HT-29 (cell line): ENCODE data around the gene CST4. TPM values are rescaled to one million over a fixed set of nuclear protein-coding genes. Genes with fewer than 3 reads are reported as not detected.
A peak's percentile ranks its signal among the peaks of the same experiment; 100 is the strongest.
"Not testable (repeated sequence)": the region's sequence is repeated elsewhere in the genome, so short reads cannot be mapped to it uniquely, and the experiment has no call there.

ENCODE experiments used
- DNase-seq: peaks from one replicate; pipeline ENCODE4 v3.0.0-alpha.2; 2015; ENCODE audit warnings: low spot score
- total RNA-seq: library from RNA; depleted of rRNA; stranded (reverse); fragments of >200 nt; shearing (Covaris generic); gene quantifications from 2 replicates; pipeline ENCODE4 v1.2.3, GENCODE V29; 2014; rRNA removed

Gene CST4, protein sequence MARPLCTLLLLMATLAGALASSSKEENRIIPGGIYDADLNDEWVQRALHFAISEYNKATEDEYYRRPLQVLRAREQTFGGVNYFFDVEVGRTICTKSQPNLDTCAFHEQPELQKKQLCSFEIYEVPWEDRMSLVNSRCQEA
- 0.25 TPM in 1 of 2 replicates, not detected in the other for total RNA-seq

DNA sequence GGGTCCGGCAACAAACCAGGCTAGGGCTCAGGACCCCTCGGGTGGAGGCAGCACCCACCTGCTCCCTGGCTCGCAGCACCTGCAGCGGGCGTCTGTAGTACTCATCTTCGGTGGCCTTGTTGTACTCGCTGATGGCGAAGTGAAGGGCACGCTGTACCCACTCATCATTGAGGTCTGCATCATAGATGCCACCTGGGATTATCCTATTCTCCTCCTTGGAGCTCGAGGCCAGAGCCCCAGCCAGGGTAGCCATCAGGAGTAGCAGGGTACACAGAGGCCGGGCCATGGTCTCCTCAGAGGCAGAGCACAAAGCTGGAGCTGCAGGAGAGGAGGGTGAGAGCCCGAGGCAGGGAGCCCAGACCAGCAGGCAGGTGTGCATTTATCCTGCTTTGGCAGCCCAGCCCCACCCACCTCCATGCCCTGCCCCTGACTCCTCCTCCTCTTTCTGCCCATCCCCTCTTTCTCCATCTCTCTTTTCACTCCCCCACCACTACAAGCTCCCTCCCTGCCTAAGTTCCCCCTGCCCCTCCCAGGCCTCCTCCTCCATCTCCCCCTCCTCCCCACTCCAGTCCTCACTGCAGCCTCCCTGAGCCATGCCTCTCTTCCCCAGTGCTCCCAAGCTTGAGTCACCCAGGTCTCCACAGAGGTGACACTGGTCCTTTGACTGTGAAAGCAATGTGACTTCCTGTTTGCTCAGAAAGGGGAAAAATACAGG, at the start of gene CST4:
Gene CST4, minus strand, starts transcription at position 355 of the 715 bp plus-strand sequence. Its CDS starts 69 bp downstream, at position 286.
- DNase-seq: not testable (repeated sequence)

DNA sequence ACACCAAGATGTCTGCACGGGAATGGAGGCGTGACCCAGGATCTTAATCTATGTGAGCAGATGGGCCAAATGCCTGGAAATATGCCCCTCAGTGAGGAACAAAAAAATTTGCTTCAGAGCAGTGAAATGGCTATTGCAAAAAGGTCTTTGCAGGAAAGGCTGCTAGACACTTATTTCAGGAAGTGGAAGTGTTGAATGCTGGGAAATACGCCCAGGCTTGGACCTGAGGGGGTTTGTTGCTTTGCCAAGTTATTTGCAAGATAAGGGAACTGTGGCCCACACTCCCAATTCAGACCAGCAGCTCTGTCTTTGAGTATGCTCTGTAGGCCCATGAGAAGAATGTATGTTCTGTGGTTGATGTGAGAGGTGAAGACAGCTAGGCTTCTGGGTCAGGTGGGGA, 46.6 kb upstream of the CST4 start:
- not testable (repeated sequence) for DNase-seq

DNA sequence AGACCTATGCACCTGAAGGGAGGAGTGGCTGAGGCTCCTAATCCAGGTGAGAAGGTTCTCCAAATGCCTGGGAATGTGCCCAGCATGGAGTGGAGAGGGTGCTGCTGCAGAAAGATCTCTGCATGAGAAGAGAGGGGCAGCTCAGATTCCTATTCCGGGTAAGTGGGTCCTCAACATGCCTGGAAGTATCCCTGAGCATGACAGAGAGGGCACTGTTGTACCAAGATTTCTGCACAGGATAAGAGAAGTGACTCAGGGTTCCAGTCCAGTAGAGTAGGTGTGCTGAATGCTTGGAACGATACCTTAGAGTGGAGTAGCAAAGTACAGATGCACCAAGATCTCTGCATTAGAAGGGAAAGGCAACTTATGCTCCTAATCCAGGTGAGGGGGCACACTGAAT, 46.1 kb upstream of the CST4 start:
- not testable (repeated sequence) for DNase-seq

DNA sequence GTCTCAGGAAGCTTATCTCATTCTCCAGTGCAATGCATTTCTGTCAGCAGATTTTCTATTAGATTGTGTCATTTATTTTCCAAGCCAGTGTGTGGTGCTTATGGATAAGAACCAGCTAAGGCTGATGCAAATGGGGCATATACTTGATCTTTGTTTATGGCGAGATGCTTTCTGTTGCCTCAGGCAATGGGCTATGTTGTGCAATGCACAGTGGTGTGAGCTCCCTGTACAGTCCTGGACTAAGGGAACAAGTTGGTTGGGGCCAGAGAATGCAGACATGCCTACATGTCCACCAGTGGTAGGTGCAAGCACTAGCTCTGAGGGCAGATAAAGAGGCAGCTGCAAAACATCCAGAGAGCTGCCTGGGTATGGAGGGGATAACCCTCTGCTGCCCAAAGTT, 45.6 kb upstream of the CST4 start:
- DNase-seq: not testable (repeated sequence)

DNA sequence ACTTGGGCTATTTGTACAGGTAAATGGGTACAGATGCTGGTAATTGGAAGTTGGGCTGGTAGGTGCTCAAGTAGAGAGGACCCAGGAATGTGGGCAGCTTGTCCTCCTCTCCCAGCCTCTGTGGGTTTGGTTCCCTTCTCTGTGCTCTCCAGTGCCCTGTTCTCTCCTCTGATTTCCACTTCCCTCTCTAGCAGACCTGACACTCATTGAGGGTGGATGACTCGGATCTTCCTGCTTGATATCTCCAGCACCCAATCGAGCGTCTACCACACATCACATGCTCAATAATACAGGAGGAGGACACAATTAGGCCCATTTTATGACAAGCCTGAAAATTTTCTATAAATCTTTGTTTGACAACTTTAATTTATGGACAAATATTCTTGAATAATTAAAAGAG, 38.2 kb upstream of the CST4 start:
- no peak for DNase-seq

DNA sequence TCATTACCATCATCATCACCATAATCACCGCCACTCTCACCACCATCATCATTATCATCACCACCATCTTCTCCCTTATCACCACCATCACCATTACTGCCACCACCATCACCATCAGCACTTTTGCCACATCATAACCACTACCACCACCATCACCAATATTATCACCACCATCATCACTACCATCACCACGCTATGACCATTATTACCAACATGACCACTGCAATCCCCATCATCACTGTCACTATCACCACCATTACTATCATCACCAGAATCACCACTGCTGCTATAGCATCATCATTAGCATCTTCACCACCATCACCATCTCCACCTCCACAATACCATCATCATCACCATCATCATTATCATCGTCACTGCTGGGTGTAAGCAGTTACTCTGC, 36.3 kb upstream of the CST4 start:
- DNase-seq: no peak

DNA sequence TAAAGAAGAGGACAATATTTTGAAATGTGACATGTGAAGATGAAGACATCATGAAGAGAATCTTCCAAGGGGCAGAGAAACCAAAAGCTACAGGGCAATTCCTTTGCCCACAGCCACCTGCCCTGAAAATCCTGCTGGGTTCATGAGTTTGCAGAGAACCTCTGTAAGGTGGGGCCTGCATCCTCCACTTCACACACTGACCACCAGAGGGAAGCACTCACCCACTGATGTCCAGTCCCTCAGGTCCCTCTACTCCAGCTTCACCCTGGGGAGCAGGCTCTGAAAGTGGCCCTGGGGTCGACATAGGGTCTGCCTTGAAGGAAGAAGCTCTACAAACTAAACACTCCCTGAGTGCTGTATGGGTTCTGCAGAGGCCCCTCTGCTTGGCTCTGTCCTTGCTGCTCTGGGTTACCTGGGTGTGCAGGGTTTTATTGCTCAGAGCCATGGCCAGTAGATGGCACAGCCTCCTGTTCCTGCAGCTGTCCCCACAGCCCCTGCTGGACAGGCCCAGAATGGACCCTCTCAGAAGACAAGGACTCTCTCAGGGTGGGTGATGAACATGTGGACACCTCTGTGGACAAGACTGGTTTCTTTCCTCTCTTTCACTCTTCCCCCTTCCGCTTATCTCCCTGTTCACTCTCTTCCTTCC, 34.9 kb upstream of the CST4 start:
- peak; percentile 50 for DNase-seq

DNA sequence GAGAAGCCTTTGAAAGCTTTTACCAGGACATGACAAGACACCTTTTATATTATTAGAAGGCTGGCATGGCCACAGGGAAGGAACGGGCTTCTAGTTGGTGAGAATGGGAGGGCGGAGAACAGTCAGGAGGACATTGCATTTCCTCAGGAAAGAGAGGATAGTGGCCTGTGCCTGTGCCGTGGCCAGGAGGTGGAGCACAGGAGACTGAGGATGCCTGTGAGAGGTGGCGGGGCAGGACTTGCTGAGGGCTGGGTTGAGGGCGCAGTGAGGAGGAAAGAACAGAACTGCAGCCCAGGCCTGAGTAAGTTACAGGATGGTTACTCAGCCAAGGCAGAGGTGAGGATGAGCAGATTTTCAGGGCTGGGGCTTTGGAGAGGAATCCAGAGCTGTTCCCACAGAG, 34.0 kb upstream of the CST4 start:
- DNase-seq: not testable (repeated sequence)

DNA sequence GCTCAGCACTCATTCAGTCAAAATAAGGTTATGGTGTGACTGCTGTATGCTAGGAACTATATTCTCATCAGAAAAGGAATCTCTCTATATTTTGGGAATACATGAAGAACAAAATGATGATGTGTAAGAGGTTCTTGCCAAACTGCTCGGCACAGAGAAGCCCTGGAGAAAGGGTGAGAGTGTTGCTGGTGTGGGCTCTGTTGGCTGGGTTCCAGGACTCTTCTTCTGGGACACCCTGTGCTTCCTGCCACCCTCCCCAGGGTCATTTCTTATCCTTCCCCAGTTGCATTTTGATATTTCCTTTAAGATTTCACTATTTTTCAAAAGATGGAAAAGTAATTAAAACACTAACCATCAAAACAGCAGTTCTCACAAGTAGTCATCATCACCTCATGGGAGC, 33.1 kb upstream of the CST4 start:
- no peak for DNase-seq

DNA sequence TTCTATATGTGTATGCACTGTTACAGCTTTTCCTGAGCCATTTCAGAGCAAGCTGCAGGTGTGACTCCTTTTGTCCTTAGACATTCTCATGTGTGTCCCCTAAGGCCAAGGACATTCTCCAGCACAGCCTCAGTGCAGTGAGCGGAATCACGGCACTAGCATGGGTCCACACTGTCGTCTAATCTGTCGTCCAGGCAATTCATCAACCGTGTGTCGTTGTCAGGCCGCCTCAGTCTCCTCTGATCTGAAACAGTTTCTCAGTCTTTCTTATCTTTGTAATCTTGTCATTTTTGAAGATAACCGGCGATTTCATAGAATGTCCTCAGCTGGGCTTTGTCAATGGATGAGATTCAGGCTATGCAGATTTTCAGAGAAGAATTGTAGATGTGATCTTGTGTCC, 30.5 kb upstream of the CST4 start:
- DNase-seq: not testable (repeated sequence)

DNA sequence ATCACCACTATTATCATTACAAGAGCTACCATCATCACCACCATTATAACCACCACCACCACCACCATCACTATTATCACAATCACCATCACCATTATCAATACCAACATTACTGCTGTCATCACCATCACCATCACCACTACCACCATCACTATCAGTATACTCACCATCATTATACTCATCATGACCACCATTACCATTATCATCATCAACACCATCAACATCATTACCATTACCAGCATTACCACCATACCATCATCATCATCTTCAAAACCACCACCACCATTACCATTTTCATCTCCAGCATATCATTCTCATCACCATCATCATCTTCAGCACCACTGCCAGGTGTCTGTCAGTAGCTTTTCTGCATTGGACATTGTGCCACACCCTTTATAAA, 22.9 kb upstream of the CST4 start:
- not testable (repeated sequence) for DNase-seq

DNA sequence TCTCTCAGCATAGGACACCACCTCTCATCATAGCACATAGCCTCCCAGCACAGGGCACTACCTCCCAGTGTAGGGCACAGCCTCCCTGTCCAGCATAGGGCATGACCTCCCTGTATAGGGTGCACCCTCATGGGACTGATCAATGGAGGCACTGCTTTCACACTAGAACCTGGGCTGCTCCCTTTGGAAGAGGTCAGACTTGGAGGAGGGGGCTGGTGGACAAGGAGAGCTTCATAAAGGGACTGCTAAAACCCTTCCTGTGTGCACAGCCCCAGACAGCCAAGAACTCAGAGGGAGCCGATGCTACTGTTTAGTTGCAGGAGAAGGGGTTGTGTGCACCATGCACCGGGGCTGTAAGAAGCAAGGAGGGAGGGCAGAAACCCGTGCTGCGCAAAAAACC, 21.9 kb upstream of the CST4 start:
- DNase-seq: no peak

DNA sequence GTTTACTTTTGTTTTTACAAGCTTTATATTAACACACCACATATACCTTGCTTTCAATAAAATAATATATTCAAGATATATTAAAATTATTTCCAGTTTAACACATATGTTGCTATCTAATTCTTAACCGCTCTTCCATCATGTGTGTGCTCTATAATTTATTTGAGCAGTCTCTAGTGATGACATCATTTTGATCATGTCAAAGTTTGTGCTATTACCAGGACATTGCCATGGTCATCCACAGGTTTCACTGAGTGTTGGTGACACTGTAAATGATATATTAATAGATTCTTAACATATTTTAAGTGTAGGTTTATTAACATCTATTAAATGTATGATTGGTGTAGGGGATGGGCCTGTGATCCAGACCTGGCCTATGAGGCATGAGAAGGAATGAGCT, 17.1 kb upstream of the CST4 start:
- no peak for DNase-seq

DNA sequence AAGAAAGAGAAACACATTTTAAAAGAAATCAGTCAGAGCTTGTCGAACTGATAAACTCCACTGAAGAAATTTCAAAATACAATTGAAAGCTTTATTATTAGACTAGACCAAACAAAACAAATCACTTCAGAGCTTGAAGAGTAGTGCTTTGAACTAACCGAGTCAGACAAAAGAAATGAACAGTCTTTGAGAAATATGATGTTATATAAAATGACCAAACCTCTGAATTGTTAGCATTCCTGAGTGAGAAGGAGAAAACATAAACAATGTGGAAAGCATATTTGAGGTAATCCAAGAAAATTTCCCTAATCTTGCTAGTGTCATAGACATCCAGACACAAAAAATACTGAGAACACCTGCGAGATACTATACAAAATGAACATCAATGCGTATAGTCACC, 13.2 kb upstream of the CST4 start:
- DNase-seq: no peak

DNA sequence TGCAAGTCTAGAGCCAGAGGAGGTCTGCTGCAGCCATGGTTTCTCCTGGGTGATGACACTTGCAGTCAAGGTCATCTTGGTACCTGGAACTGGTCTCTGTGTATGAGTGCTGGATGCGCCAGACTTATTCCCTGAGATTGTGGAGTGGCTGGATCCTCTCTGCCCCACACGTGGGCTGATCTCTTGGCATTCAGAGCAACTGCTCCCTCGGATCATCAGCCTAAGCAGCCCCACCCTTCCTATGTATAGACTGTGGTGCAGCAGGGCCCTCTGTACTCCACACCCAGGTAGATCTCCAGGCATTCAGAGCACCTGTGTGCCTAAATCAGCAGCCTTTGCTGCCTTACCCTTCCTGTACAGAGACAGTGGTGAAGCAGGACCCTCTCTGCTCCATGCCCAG, 12.1 kb upstream of the CST4 start:
- DNase-seq: no peak

DNA sequence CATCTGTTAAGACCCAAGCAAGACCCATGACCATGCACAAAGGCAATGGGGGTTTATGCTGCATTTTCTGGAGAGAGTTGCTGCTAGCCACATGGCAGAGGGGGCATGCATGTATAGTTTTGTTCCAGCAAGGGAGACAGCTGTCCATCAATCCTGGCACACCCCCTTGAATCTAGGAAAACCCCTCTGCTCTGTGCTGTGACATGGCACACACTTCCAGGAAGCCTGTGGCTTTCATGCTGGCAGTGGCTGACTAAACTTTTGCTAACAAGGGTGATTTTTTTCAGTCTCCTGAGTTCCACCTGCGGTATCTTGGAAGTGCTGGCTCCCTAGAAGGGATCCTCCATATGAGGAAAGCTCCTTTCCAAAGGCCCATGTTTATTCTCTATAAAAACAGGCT, 9.1 kb upstream of the CST4 start:
- DNase-seq: no peak

DNA sequence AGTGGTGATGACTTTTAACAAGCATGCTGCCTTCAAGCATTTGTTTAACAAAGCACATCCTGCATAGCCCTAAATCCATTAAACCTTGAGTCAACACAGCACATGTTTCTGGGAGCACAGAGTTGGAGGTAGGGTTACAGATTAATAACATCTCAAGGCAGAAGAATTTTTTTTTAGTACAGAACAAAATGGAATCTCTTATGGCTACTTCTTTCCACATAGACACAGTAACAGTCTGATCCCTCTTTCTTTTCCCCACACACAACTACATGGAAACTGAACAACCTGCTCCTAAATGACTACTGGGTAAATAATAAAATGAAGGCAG, 6.2 kb upstream of the CST4 start:
- not testable (repeated sequence) for DNase-seq

DNA sequence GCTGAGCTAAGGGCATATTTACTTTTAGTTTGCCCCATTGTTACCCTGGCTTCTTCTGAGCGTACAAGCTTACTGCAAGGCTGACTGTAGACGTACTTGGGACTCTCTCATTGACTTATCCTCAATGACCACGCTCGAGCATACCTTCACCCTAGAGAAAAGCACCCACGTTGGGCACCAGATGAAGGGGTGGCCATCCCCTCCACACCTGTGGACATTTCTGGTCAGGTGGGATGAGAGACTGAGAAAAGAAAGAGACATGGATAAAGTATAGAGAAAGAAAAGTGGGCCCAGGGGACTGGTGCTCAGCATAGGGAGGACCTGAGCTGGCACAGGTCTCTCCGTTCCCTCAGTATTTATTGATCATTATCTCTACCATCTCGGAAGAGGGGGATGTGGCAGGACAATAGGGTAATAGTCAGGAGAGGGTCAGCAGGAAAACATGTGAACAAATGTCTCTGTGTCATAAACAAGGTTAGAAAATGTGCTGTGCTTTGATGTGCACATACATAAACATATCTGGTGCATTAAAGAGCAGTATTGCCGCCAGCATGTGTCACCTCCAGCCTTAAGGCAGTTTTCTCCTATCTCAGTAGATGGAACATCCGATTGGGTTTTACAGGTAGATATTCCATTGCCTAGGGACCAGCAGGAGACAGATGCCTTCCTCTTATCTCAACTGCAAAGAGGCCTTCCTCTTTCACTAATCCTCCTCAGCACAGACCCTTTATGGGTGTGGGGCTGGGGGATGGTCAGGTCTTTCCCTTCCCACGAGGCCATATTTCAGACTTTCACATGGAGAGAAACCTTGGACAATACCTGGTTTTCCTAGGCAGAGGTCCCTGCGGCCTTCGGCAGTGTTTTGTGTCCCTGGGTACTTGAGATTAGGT, 5.6 kb upstream of the CST4 start:
- DNase-seq: not testable (repeated sequence)

DNA sequence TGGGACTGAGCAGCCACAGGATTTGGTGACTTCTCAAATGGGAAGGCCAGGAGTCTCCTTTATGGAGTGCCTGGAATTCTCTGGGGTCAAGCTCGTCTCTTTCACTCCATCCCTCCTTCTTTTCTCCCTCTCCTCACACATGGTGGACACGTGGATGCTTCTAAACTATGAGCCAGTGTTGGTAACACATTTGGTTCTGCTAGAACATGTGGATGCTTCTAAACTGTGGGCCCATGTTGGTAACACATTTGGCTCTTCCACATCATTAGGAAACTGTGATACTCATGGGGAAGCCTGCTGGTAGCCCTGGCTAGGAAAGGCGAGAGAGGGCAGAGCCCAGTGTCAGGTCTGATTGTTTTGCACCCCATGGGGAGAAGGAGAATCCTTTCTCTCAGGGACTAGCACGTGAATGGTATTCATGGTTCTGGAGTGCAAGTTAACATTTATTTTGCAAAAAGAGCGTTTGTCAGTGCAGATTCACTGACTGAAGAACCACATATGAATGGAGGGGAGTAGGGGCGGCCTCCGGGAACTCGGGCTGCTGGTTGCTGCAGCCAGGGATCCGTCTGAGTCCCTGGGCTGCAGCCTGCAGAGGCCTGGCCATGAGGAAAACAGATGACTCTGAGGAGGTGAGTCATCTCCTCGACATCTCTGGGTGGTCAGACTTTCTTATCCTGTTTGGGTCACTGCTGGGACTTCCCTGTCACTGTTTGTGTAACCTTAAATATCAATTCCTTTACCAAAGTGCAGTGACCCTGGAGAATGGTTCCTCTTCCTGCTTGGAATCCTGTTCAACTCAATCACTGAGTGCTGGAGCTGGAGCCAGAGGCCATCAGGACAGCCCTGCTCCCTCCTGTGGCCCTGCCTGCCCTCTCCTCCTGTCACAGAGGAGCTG, 4.1 kb upstream of the CST4 start:
- DNase-seq: peak; percentile 13

DNA sequence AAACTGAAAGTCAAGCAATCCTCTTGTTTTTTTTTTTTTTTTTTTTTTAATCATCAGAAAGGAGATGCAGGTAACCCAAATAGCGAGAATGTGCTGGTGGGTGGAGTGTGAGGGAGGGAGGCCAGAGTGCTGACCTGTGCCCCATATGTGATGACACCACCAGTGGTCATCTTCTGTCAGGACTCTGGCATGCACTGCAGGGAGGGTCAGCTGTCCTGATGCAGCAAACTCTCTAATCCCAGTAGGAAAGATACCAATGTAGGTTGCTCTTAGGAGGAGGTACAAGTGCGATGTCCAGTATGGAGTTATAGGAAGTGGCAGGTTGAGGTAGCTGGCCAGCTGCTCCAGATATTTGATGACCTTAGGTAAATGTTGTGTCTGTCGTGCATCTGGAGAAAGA, 2.8 kb upstream of the CST4 start:
- DNase-seq: no peak

DNA sequence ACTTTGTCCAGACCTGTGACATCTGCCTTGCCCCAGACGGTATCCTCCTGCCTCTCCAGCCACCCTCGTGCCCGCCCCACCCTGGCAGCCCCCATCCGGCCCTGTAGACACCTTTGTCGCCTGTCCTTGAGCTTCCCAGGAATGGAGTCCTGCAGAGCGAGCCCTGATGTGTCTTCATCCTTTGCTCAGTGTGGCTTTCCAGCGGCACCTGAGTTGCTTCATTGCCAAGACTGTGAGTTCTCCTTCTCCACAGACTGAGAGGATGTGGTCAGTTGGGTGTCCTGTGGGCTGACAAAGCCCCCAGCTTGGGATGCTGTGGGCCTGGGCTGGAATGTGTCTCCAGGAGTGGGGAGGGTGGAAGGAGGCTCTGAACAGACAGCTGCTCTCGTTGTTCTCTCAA, 1.7 kb upstream of the CST4 start:
- DNase-seq: no peak
